ENCODE results near the gene POLQ. TPM values are rescaled to one million over a fixed set of nuclear protein-coding genes. Genes with fewer than 3 reads are reported as not detected.

The POLQ gene
- total and polyA plus RNA-seq, 2 donors (not counting 3 experiments of a cell fraction or from before 2014, with no cell fraction given): 1.8 to 10.8 TPM

GRCh38 chr3:121584418-121584817, 38.6 kb upstream of the POLQ start:
- POLR2A ChIA-PET: no interaction called here
- no peak overlapping the region for H3K9ac ChIP-seq (replicated peaks; ENCODE audit: extremely low read depth, insufficient read depth, low read length)
- no peaks in the 10 kb centered on the region for H3K9me1 ChIP-seq (replicated peaks; ENCODE audit: control insufficient read depth, extremely low read depth, insufficient read depth, low read length)

GRCh38 chr3:121581691-121582090, 35.9 kb upstream of the POLQ start:
- peaks cover 2 to 3% of the 10 kb centered on the region in 2 experiments for H3K27me3 ChIP-seq (ENCODE audit: control insufficient read depth in 2 of 2, insufficient read depth in 2 of 2, low read length in 2 of 2)
- no peak for TF ChIP-seq POLR2A (IDR thresholded peaks at IDR 0.05; ENCODE audit: low read depth, low read length)
- TF ChIP-seq GATA2 (IDR thresholded peaks at IDR 0.05; ENCODE audit: insufficient read depth, insufficient read length, low read depth, low read length): no peak
- TF ChIP-seq POLR2AphosphoS5 (IDR thresholded peaks at IDR 0.05; ENCODE audit: insufficient read depth, low read depth, low read length): no peak
- no peak for TF ChIP-seq FOS (IDR thresholded peaks at IDR 0.05; ENCODE audit: borderline replicate concordance, insufficient read depth, low read length)
- TF ChIP-seq, protein P1, sequence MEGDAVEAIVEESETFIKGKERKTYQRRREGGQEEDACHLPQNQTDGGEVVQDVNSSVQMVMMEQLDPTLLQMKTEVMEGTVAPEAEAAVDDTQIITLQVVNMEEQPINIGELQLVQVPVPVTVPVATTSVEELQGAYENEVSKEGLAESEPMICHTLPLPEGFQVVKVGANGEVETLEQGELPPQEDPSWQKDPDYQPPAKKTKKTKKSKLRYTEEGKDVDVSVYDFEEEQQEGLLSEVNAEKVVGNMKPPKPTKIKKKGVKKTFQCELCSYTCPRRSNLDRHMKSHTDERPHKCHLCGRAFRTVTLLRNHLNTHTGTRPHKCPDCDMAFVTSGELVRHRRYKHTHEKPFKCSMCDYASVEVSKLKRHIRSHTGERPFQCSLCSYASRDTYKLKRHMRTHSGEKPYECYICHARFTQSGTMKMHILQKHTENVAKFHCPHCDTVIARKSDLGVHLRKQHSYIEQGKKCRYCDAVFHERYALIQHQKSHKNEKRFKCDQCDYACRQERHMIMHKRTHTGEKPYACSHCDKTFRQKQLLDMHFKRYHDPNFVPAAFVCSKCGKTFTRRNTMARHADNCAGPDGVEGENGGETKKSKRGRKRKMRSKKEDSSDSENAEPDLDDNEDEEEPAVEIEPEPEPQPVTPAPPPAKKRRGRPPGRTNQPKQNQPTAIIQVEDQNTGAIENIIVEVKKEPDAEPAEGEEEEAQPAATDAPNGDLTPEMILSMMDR (IDR thresholded peaks at IDR 0.05; ENCODE audit: extremely low read depth in 1 of 2, insufficient read depth in 1 of 2, low read depth in 1 of 2, low read length in 2 of 2): no peak
- no peak for TF ChIP-seq MYC (IDR thresholded peaks at IDR 0.05; ENCODE audit: low read depth, low read length)
- no peak for TF ChIP-seq JUN (IDR thresholded peaks at IDR 0.05; ENCODE audit: borderline replicate concordance, insufficient read depth, insufficient read length, low read depth)
- no peak for TF ChIP-seq MAX (IDR thresholded peaks at IDR 0.05; ENCODE audit: insufficient read depth, insufficient read length)
- TF ChIP-seq EZH2 (IDR thresholded peaks at IDR 0.05; ENCODE audit: borderline replicate concordance, low read depth, low read length, severe bottlenecking): no peak
- no peak overlapping the region for H3K27ac ChIP-seq (ENCODE audit: insufficient read depth, low read depth, low read length)
- no TSS peak for BruUV-seq (replicated peaks)
- H3K4me1 ChIP-seq (ENCODE audit: control insufficient read depth, extremely low read depth, insufficient read depth, low read length): no peaks in the 10 kb centered on the region
- no peak for FAIRE-seq
- no peaks in the 10 kb centered on the region for H3K36me3 ChIP-seq (ENCODE audit: control insufficient read depth in 2 of 2, extremely low read depth in 1 of 2, insufficient read depth in 2 of 2, low read length in 2 of 2)
- H3K9me3 ChIP-seq (replicated peaks; ENCODE audit: control insufficient read depth, insufficient read depth, low read length): no peaks in the 10 kb centered on the region
- ChIA-PET POLR2A (no interaction called here), CTCF (interaction anchor here (1.1 kb wide), 1 partner anchor 11 kb away, joined by 3 read pairs; no protein-coding TSS in a partner anchor)
- dilution Hi-C loops (cut with MboI; ENCODE audit: extremely low pct_ligation_motif_present, low sequenced_read_pairs): no loop called here
- no peak for DNase-seq (ENCODE audit: low read depth, low spot score)
- H3K9me1 ChIP-seq (replicated peaks; ENCODE audit: control insufficient read depth, extremely low read depth, insufficient read depth, low read length): no peaks in the 10 kb centered on the region
- H3K4me2 ChIP-seq (ENCODE audit: insufficient read depth, low read length): no peak overlapping the region
- H3K4me3 ChIP-seq (replicated peaks in 1 of 3; ENCODE audit: insufficient read depth in 1 of 3, low read depth in 1 of 3, low read length in 3 of 3): no peak overlapping the region
- intact Hi-C loops (cut with micrococcal nuclease): no loop called here
- H4K20me1 ChIP-seq (replicated peaks; ENCODE audit: control insufficient read depth, extremely low read depth, insufficient read depth, low read length): no peaks in the 10 kb centered on the region
- no peak overlapping the region for H2AFZ ChIP-seq (ENCODE audit: low read depth, low read length)
- H3K79me2 ChIP-seq (ENCODE audit: control insufficient read depth, insufficient read depth, low read length): no peaks in the 10 kb centered on the region
- no peak overlapping the region for H3K9ac ChIP-seq (replicated peaks; ENCODE audit: extremely low read depth, insufficient read depth, low read length)

More at GRCh38 chr3:121584418-121584817, 38.6 kb upstream of the POLQ start:
- CTCF ChIA-PET: no interaction called here
- Histone ChIP-seq H3K79me2 (ENCODE audit: control insufficient read depth, insufficient read depth, low read length) (no peaks in the 10 kb centered on the region), H3K9me3 (replicated peaks; ENCODE audit: control insufficient read depth, insufficient read depth, low read length) (no peaks in the 10 kb centered on the region), H2AFZ (ENCODE audit: low read depth, low read length) (no peak overlapping the region), H3K27ac (ENCODE audit: insufficient read depth, low read depth, low read length) (no peak overlapping the region), H3K4me3 (replicated peaks in 1 of 3; ENCODE audit: insufficient read depth in 1 of 3, low read depth in 1 of 3, low read length in 3 of 3) (no peak overlapping the region), H3K4me2 (ENCODE audit: insufficient read depth, low read length) (no peak overlapping the region), H4K20me1 (replicated peaks; ENCODE audit: control insufficient read depth, extremely low read depth, insufficient read depth, low read length) (no peaks in the 10 kb centered on the region), H3K27me3 (ENCODE audit: control insufficient read depth in 2 of 2, insufficient read depth in 2 of 2, low read length in 2 of 2) (peaks cover 2 to 3% of the 10 kb centered on the region in 2 experiments), H3K36me3 (ENCODE audit: control insufficient read depth in 2 of 2, extremely low read depth in 1 of 2, insufficient read depth in 2 of 2, low read length in 2 of 2) (no peaks in the 10 kb centered on the region), H3K4me1 (ENCODE audit: control insufficient read depth, extremely low read depth, insufficient read depth, low read length) (no peaks in the 10 kb centered on the region)
- intact Hi-C loops (cut with micrococcal nuclease): no loop called here
- no TSS peak for BruUV-seq (replicated peaks)
- DNase-seq (ENCODE audit: low read depth, low spot score) (no peak), FAIRE-seq (no peak)
- no peak for TF ChIP-seq EZH2 (IDR thresholded peaks at IDR 0.05; ENCODE audit: borderline replicate concordance, low read depth, low read length, severe bottlenecking)
- no peak for TF ChIP-seq MAX (IDR thresholded peaks at IDR 0.05; ENCODE audit: insufficient read depth, insufficient read length)
- TF ChIP-seq GATA2 (IDR thresholded peaks at IDR 0.05; ENCODE audit: insufficient read depth, insufficient read length, low read depth, low read length): no peak
- TF ChIP-seq JUN (IDR thresholded peaks at IDR 0.05; ENCODE audit: borderline replicate concordance, insufficient read depth, insufficient read length, low read depth): no peak
- no peak for TF ChIP-seq FOS (IDR thresholded peaks at IDR 0.05; ENCODE audit: borderline replicate concordance, insufficient read depth, low read length)
- dilution Hi-C loops (cut with MboI; ENCODE audit: extremely low pct_ligation_motif_present, low sequenced_read_pairs): no loop called here

Measured in endothelial cell of umbilical vein (primary cell).